ENCODE data around the gene THAP9.

The THAP9 gene

GRCh38 chr4:82965763-82966162 is 65.2 kb downstream of the THAP9 start:
- DNase-seq, result no peak

GRCh38 chr4:82968972-82969371 is 68.4 kb downstream of the THAP9 start:
- DNase-seq, result no peak

GRCh38 chr4:82969414-82969813 is 68.9 kb downstream of the THAP9 start:
- DNase-seq, result no peak

All from SHP77 (cell line).